ENCODE measurements around the gene RAB1A. TPM values are rescaled to one million over a fixed set of nuclear protein-coding genes. Genes with fewer than 3 reads are reported as not detected.
A peak's percentile ranks its signal among the peaks of the same experiment; 100 is the strongest.

Gene RAB1A
- total and polyA plus RNA-seq, 2 of the 13 experiments (the other 11 are each of a cell fraction or from before 2014, with no cell fraction given), result 206 to 226 TPM

DNA sequence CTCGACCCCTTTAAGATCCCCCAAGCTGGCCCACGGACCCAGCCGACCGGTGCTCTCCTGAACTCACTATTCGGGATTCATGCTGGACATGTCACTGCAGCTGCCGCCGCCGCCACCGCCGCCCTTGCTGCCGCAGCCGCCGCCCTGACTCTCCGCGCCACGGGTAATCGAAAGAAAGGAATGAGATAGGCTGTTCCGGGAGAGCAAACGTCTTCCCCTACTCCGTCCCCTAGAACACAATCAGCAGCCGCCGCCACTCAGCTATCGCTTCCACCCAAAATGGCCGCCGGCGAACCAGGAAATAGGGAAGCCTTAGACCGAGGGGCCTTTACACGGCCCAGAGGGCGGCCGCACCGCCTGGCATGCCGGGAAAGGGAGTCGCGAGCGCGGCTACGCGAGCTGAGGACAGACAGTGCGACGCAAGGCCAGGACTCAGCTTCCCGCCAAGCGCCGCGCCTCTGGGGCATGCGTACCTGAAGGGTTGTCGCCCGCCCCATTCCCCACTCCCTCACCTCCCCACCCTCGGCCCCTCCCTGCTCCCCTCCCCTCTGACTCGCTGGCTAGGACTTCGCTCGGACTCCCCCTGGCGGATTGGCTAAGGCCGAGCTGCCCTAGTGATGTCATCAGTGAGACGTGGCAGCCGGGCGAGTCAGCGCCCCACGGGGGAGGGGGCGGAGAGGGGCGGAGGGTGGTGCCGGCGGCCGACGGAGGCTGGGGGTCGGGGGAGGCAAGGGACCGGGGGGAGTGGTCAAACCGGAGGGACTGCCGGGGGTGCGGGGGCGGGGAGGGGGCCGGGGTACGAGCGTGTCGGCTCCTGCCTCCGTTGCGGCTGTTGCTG is at the start of gene RAB1A (continued):
- TF ChIP-seq ZNF589 (CRISPR knock-in tag; conservative IDR thresholded peaks at IDR 0.05), result peak; percentile 75
- TF ChIP-seq, protein P1, sequence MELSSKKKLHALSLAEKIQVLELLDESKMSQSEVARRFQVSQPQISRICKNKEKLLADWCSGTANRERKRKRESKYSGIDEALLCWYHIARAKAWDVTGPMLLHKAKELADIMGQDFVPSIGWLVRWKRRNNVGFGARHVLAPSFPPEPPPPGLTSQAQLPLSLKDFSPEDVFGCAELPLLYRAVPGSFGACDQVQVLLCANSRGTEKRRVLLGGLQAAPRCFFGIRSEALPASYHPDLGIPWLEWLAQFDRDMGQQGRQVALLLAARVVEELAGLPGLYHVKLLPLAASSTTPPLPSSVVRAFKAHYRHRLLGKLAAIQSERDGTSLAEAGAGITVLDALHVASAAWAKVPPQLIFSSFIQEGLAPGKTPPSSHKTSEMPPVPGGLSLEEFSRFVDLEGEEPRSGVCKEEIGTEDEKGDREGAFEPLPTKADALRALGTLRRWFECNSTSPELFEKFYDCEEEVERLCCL (CRISPR knock-in tag; IDR thresholded peaks at IDR 0.05; ENCODE audit: borderline replicate concordance), result no peak
- peak; percentile 61 for TF ChIP-seq FOXC1 (CRISPR knock-in tag; IDR thresholded peaks at IDR 0.05; ENCODE audit: borderline replicate concordance)
- TF ChIP-seq, protein P2, sequence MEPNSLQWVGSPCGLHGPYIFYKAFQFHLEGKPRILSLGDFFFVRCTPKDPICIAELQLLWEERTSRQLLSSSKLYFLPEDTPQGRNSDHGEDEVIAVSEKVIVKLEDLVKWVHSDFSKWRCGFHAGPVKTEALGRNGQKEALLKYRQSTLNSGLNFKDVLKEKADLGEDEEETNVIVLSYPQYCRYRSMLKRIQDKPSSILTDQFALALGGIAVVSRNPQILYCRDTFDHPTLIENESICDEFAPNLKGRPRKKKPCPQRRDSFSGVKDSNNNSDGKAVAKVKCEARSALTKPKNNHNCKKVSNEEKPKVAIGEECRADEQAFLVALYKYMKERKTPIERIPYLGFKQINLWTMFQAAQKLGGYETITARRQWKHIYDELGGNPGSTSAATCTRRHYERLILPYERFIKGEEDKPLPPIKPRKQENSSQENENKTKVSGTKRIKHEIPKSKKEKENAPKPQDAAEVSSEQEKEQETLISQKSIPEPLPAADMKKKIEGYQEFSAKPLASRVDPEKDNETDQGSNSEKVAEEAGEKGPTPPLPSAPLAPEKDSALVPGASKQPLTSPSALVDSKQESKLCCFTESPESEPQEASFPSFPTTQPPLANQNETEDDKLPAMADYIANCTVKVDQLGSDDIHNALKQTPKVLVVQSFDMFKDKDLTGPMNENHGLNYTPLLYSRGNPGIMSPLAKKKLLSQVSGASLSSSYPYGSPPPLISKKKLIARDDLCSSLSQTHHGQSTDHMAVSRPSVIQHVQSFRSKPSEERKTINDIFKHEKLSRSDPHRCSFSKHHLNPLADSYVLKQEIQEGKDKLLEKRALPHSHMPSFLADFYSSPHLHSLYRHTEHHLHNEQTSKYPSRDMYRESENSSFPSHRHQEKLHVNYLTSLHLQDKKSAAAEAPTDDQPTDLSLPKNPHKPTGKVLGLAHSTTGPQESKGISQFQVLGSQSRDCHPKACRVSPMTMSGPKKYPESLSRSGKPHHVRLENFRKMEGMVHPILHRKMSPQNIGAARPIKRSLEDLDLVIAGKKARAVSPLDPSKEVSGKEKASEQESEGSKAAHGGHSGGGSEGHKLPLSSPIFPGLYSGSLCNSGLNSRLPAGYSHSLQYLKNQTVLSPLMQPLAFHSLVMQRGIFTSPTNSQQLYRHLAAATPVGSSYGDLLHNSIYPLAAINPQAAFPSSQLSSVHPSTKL (CRISPR knock-in tag; IDR thresholded peaks at IDR 0.05), result 0 out of 2 replicates have a peak, but pooled peaks have one; percentile 22
- no peak for TF ChIP-seq ZFP41 (CRISPR knock-in tag; IDR thresholded peaks at IDR 0.05; ENCODE audit: borderline replicate concordance)
- TF ChIP-seq KLF13 (CRISPR knock-in tag; IDR thresholded peaks at IDR 0.05), result no peak
- 0 out of 2 replicates have a peak, but pooled peaks have one; percentile 58 for TF ChIP-seq ZZZ3 (CRISPR knock-in tag; IDR thresholded peaks at IDR 0.05; ENCODE audit: borderline replicate concordance)
- TF ChIP-seq MAZ (IDR thresholded peaks at IDR 0.05; ENCODE audit: borderline replicate concordance, low read depth, low read length), result peak; percentile 100
- TF ChIP-seq MAZ (CRISPR knock-in tag; IDR thresholded peaks at IDR 0.05; ENCODE audit: low read depth), result peak; percentile 100
- TF ChIP-seq CENPX (CRISPR knock-in tag; IDR thresholded peaks at IDR 0.05), result no peak
- no peak for TF ChIP-seq FIP1L1 (IDR thresholded peaks at IDR 0.05; ENCODE audit: borderline replicate concordance, insufficient read depth, low read depth, low read length)
- TF ChIP-seq ZNF556 (CRISPR knock-in tag; IDR thresholded peaks at IDR 0.05; ENCODE audit: borderline replicate concordance), result 0 out of 2 replicates have a peak, but pooled peaks have one; percentile 11
- no peak for TF ChIP-seq SIX4 (CRISPR knock-in tag; IDR thresholded peaks at IDR 0.05)
- no peak for TF ChIP-seq FOXA1 (IDR thresholded peaks at IDR 0.05)
- peak; percentile 47; the same call in 1 of the 2 replicates for TF ChIP-seq FOXA1 (CRISPR knock-in tag; IDR thresholded peaks at IDR 0.05)
- no peak for TF ChIP-seq PHF5A (CRISPR knock-in tag; IDR thresholded peaks at IDR 0.05; ENCODE audit: low read depth, unreplicated experiment)
- no peak for TF ChIP-seq NFIB (CRISPR knock-in tag; IDR thresholded peaks at IDR 0.05; ENCODE audit: borderline replicate concordance)
- TF ChIP-seq FOXA3 (CRISPR knock-in tag; IDR thresholded peaks at IDR 0.05), result peak; percentile 64
- no peak for TF ChIP-seq TEAD2 (CRISPR knock-in tag; IDR thresholded peaks at IDR 0.05)
- TF ChIP-seq TAF1 (CRISPR knock-in tag; IDR thresholded peaks at IDR 0.05), result peak; percentile 76
- TF ChIP-seq FLYWCH1 (CRISPR knock-in tag; IDR thresholded peaks at IDR 0.05), result no peak
- TF ChIP-seq ZNF773 (CRISPR knock-in tag; IDR thresholded peaks at IDR 0.05; ENCODE audit: borderline replicate concordance), result no peak
- no peak for TF ChIP-seq KLF9 (CRISPR knock-in tag; IDR thresholded peaks at IDR 0.05; ENCODE audit: low read depth)
- TF ChIP-seq NCOA1 (CRISPR knock-in tag; IDR thresholded peaks at IDR 0.05), result no peak
- no peak for TF ChIP-seq MAFF (IDR thresholded peaks at IDR 0.05; ENCODE audit: low read depth, low read length)
- peak; percentile 70; the same call in 1 of the 2 replicates for TF ChIP-seq SIN3B (IDR thresholded peaks at IDR 0.05; ENCODE audit: low read length)
- no peak for TF ChIP-seq RCOR2 (CRISPR knock-in tag; IDR thresholded peaks at IDR 0.05)
- TF ChIP-seq RELA (CRISPR knock-in tag; IDR thresholded peaks at IDR 0.05), result peak; percentile 81; the same call in 1 of the 2 replicates
